ENCODE data around the gene AKT1S1.

Gene AKT1S1

GRCh38 chr19:49915271-49915670, 38.1 kb upstream of the AKT1S1 start:
- Mint-ChIP-seq H3K36me3 (ENCODE audit: low read depth) (peaks cover 66% of the 10 kb centered on the region), H3K4me3 (no peak overlapping the region), H3K9me3 (peaks cover 3% of the 10 kb centered on the region), H3K27ac (no peak overlapping the region), H3K4me1 (peaks cover 23% of the 10 kb centered on the region), H3K27me3 (ENCODE audit: low read depth) (no peaks in the 10 kb centered on the region)
- TF ChIP-seq, protein P1, sequence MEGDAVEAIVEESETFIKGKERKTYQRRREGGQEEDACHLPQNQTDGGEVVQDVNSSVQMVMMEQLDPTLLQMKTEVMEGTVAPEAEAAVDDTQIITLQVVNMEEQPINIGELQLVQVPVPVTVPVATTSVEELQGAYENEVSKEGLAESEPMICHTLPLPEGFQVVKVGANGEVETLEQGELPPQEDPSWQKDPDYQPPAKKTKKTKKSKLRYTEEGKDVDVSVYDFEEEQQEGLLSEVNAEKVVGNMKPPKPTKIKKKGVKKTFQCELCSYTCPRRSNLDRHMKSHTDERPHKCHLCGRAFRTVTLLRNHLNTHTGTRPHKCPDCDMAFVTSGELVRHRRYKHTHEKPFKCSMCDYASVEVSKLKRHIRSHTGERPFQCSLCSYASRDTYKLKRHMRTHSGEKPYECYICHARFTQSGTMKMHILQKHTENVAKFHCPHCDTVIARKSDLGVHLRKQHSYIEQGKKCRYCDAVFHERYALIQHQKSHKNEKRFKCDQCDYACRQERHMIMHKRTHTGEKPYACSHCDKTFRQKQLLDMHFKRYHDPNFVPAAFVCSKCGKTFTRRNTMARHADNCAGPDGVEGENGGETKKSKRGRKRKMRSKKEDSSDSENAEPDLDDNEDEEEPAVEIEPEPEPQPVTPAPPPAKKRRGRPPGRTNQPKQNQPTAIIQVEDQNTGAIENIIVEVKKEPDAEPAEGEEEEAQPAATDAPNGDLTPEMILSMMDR (IDR thresholded peaks at IDR 0.05; ENCODE audit: unreplicated experiment in 3 of 3): no peak

DNA sequence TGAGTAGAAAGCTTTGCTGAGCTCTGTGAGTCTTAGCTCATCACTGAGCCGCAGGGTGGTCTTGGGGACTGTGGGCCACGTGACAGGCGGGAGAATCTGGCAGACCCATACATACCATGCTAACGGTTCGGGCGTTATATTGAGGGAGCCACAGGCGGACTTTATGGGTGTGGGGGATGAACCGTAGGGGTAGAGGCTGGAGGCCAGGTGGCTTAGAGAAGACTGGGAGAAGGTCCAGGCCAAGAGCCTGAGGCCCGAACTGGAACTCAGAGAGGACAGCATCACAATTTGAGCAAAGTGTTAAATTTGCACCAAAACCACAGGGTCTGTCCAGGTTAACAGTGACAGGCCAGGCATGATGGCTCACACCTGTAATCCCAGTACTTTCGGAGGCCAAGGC, 36.6 kb upstream of the AKT1S1 start:
- TF ChIP-seq, protein P1 (IDR thresholded peaks at IDR 0.05; ENCODE audit: unreplicated experiment in 3 of 3): no peak
- H3K36me3 Mint-ChIP-seq (ENCODE audit: low read depth): peaks cover 61% of the 10 kb centered on the region
- H3K27ac Mint-ChIP-seq: peak overlapping the region in 2 of 3 experiments; percentile 43 to 71
- H3K27me3 Mint-ChIP-seq (ENCODE audit: low read depth): no peaks in the 10 kb centered on the region
- H3K4me3 Mint-ChIP-seq: no peak overlapping the region
- H3K9me3 Mint-ChIP-seq: peaks cover 3% of the 10 kb centered on the region
- H3K4me1 Mint-ChIP-seq: peaks cover 23% of the 10 kb centered on the region

DNA sequence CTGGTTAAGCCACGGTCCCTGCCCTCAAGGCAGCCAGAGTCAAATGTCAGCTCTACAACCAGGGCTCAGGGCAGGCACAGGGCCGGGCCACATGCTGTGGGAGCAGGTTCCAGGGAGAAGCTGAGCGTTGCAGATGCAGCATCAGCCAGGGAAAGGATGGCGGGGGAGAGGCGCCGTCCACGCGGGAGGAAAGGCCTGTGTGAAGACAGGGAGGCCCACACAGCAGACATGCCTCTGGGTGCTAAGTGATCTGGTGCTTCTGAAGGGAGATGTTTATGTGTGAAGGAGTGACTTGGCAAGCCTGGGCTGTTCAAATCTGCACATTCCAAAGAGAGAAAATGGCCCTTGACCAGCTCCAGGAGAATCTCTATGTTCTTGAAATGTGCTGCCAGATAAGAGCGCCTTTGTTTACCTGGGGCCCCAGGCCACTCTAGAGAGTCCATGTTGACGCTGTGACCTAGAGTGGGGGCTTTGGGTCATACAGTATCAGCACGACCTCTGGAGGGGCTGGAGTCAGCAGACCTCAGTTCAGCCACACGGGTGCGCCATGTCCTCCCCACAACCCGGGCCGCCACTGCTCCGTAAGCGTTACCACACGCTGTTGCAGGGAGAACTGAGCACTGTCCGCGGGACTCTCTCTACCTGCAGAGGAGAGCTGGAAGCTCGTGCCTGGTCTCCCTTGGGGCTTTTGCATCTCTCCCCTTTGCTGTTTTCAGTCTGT, 36.0 kb upstream of the AKT1S1 start:
- Mint-ChIP-seq H3K9me3 (peaks cover 3% of the 10 kb centered on the region), H3K4me3 (no peak overlapping the region), H3K27ac (peak overlapping the region; percentile 43 to 82 (median 71)), H3K4me1 (peaks cover 23% of the 10 kb centered on the region), H3K36me3 (ENCODE audit: low read depth) (peaks cover 61% of the 10 kb centered on the region), H3K27me3 (ENCODE audit: low read depth) (no peaks in the 10 kb centered on the region)
- TF ChIP-seq, protein P1 (IDR thresholded peaks at IDR 0.05; ENCODE audit: unreplicated experiment in 3 of 3): no peak

GRCh38 chr19:49911381-49912145, 34.4 kb upstream of the AKT1S1 start:
- TF ChIP-seq, protein P1 (IDR thresholded peaks at IDR 0.05; ENCODE audit: unreplicated experiment in 3 of 3): no peak
- Mint-ChIP-seq H3K27ac (peak overlapping the region; percentile 73 to 87 (median 79)), H3K4me1 (peaks cover 17% of the 10 kb centered on the region), H3K4me3 (no peak overlapping the region), H3K36me3 (ENCODE audit: low read depth) (peaks cover 64% of the 10 kb centered on the region), H3K9me3 (no peaks in the 10 kb centered on the region), H3K27me3 (ENCODE audit: low read depth) (no peaks in the 10 kb centered on the region)

DNA sequence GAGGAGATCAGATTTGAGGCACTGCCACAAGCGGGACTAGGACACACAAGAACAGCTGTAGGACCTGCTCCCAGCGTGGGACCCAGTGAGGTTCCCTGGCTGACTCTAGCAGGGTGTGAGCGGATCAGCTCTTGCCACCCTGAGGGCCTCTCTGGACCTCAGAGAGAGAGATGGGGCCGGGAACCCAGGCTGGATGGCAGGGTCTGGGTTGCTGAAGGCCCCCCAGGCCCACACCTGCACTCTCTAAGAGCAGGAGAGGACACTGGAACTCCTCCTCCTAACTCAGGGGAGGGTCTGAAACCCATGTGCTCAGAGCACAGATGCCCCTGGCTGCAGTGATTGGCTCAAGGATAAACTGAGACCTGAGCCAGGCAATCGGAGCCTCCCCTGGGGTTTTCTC, 33.0 kb upstream of the AKT1S1 start:
- Mint-ChIP-seq H3K27ac (no peak overlapping the region), H3K36me3 (ENCODE audit: low read depth) (peaks cover 62% of the 10 kb centered on the region), H3K27me3 (ENCODE audit: low read depth) (no peaks in the 10 kb centered on the region), H3K4me3 (no peak overlapping the region), H3K4me1 (peaks cover 17% of the 10 kb centered on the region), H3K9me3 (no peaks in the 10 kb centered on the region)
- TF ChIP-seq, protein P1 (IDR thresholded peaks at IDR 0.05; ENCODE audit: unreplicated experiment in 3 of 3): no peak

Measured in nephron (organoid).